GM19328 (cell line): ENCODE data around the gene WDFY2.

Experiments
- ATAC-seq: cut with Tn5 transposase; IDR thresholded peaks from one replicate; pipeline ENCODE4 v1.9.1; 2021; ENCODE audit warnings: mild to moderate bottlenecking, moderate library complexity; ENCODE audit not compliant: unreplicated experiment

The WDFY2 gene

GRCh38 chr13:51808811-51809210 lies 224.5 kb downstream of the WDFY2 start:
- no peak for ATAC-seq

GRCh38 chr13:51811046-51811445 lies 226.8 kb downstream of the WDFY2 start:
- no peak for ATAC-seq

DNA sequence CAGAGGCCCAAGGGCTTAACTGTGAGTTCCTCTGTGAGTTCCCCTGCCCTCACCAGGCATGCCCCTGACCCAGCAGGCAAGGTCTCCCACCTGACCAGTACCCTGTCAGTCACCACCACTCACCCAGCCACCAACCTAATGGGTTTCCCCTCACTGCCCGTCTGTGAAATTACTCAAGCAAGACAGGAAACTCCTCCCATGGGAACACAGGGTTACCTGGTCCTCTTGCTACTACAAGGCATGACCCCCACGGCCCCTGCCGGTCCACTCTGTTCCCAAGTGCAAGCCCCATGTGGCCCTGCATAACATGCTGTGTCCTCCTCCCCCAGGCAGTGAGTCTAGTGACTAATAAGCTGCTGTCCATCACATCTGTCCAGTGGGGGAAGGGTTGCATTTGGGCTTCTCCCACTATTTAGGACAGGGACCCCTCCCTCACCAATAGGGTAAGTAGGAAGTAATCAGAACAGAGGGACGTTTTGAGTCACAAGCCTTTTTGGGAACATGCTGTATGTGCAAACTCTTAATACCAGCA lies 227.7 kb downstream of the WDFY2 start:
- ATAC-seq: no peak

- no peak for ATAC-seq
These were observed 229.8 kb downstream of the WDFY2 start for GRCh38 chr13:51814071-51814470.

DNA sequence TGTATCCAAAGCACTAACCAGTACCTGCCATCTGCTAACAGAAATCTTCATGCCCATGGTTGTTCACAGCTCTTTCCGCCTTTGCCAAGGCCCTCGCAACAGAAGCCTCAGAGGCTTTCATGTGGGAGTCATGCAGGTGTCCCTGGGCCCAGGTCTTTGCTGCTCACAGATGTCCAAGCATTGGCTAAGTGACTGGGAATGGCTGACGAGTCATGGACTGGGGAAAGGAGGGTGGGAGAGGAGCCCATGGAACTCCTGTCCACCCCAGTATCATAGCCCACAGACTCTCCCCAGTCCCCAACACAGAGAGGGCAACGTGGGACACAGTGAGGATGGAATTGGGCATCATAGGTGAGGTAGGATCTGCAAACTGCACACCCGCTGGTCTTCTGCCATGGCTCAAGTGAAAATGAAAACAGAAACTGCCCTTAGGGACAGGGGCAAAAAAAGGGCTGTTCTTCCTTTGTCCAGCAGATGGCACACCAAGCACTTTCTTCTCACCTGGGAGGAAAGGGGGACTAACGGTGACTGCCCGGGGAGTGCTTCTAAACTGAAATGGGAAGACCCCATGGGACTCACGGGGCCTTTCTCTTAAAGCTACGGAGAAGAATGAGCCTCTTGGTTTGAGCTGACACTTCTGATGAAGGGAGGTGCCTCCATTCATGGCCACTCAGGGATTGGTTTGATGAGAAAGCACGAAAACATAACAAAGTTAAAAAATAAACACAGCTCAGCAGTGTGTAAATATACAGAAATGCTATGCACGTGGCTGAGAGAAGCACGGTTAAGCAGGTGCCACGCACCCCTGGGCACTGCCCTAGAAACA lies 230.8 kb downstream of the WDFY2 start:
- ATAC-seq: peak; percentile 75

DNA sequence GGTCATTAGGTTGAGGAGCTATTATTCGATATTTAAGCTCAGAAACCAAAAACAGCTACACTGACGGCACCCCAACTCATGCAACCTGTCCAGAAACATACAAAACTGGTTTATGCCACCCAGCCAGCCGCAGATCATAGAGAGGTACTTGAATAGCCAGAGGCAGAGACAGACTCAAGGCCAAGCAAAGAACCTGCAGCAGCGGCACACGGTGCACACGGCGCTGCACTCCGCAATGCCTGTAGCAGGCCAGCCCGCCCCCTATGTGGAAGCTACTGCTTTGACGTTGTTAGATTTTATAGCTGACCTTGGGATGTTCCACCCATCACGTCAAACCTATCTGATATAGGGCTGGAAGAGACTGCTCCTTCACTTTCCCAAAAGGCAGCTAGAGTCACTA lies 231.6 kb downstream of the WDFY2 start:
- no peak for ATAC-seq

DNA sequence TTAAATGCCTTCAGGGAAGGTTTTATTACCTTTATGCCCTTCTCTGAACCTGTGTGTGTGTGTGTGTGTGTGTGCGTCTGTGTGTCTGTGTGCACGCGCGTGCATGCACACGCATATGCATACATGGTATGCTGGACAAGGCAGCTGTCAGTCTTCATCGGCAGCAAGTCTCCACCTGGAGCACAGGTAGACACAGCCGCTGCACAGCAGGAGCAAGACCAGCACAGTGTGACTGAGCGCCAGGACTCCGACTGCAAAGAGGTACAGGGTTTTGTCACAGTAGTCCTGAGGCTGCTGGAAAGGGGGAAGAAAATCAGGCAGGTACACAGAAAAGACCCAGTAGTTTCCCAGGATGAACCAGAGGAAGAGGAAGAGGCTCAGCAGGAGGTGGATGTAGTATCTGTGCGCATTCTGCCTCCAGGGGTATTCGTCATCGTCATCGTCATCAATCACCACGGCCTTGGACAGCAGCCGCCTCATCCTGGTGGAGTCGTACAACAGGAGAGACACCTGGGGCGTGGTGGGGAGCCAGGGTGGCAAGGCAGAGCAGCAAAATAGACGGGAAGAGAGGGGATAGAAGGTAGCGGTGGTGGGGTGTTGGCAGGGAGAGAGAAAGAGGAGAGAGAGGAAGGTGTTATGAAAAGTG lies 232.5 kb downstream of the WDFY2 start:
- ATAC-seq: no peak
